Astrocyte (in vitro differentiated cells and primary cell): ENCODE data around the gene OR12D2. TPM values are rescaled to one million over a fixed set of nuclear protein-coding genes. Genes with fewer than 3 reads are reported as not detected.

Source experiments
- DNase-seq: peaks from one replicate; pipeline ENCODE4 v3.0.0-alpha.2; 2010; ENCODE audit warnings: low read depth
- FAIRE-seq: peaks from 2 replicates; lab custom pipeline; 2011; peaks lifted over from hg19 to GRCh38; lab: Jason Lieb, UNC
- H2AFZ ChIP-seq: 2 replicates; pipeline ENCODE4 v1.6.0; 2012; ENCODE audit warnings: low read depth, low read length, inconsistent platforms
- H3K27ac ChIP-seq: 2 replicates; pipeline ENCODE4 v1.5.1; 2011; ENCODE audit warnings: low read depth, low read length, inconsistent platforms
- H3K27me3 ChIP-seq: 2 replicates; pipeline ENCODE4 v1.6.0; 2011; ENCODE audit warnings: low read length, inconsistent platforms; ENCODE audit not compliant: insufficient read depth
- H3K36me3 ChIP-seq: 2 replicates; pipeline ENCODE4 v1.5.1; 2011; ENCODE audit warnings: low read length, inconsistent platforms; ENCODE audit not compliant: insufficient read depth
- H3K4me1 ChIP-seq: 2 replicates; pipeline ENCODE4 v1.5.1; 2011; ENCODE audit warnings: low read length, inconsistent platforms; ENCODE audit not compliant: insufficient read depth
- H3K4me2 ChIP-seq: 2 replicates; pipeline ENCODE4 v1.6.0; 2012; ENCODE audit warnings: low read length, inconsistent platforms
- H3K4me3 ChIP-seq: 2 replicates; pipeline ENCODE4 v1.5.1; 2011; ENCODE audit warnings: low read depth, mild to moderate bottlenecking, low read length, inconsistent platforms; ENCODE audit not compliant: insufficient read depth
- H3K79me2 ChIP-seq: 2 replicates; pipeline ENCODE4 v1.6.0; 2012; ENCODE audit warnings: mild to moderate bottlenecking, low read length, inconsistent platforms; ENCODE audit not compliant: insufficient read depth
- H3K9ac ChIP-seq: 2 replicates; pipeline ENCODE4 v1.6.0; 2012; ENCODE audit warnings: mild to moderate bottlenecking, low read length, inconsistent platforms
- H3K9me3 ChIP-seq: 2 replicates; pipeline ENCODE4 v1.5.1; 2012; ENCODE audit warnings: low read depth, mild to moderate bottlenecking, low read length, inconsistent platforms; ENCODE audit not compliant: insufficient read depth
- H4K20me1 ChIP-seq: 2 replicates; pipeline ENCODE4 v1.6.0; 2012; ENCODE audit warnings: low read length, inconsistent platforms; ENCODE audit not compliant: insufficient read depth
- H3K27ac Mint-ChIP-seq: one replicate; pipeline ENCODE4 v1.8.0; 2021; ENCODE audit warnings: mild to moderate bottlenecking, mixed read lengths; ENCODE audit not compliant: unreplicated experiment
- H3K27me3 Mint-ChIP-seq: one replicate; pipeline ENCODE4 v1.8.0; 2021; ENCODE audit warnings: low read depth, mixed read lengths; ENCODE audit not compliant: unreplicated experiment
- H3K36me3 Mint-ChIP-seq: one replicate; pipeline ENCODE4 v1.8.0; 2021; ENCODE audit warnings: low read depth, mixed read lengths; ENCODE audit not compliant: unreplicated experiment
- H3K4me1 Mint-ChIP-seq: one replicate; pipeline ENCODE4 v1.8.0; 2021; ENCODE audit warnings: low read depth, mixed read lengths; ENCODE audit not compliant: unreplicated experiment
- H3K4me3 Mint-ChIP-seq: one replicate; pipeline ENCODE4 v1.8.0; 2021; ENCODE audit warnings: mild to moderate bottlenecking, moderate library complexity, mixed read lengths; ENCODE audit not compliant: unreplicated experiment
- H3K9me3 Mint-ChIP-seq: one replicate; pipeline ENCODE4 v1.8.0; 2021; ENCODE audit warnings: mild to moderate bottlenecking, mixed read lengths; ENCODE audit not compliant: unreplicated experiment
- EZH2 ChIP-seq: IDR thresholded peaks from 2 replicates; pipeline ENCODE4 v1.6.1; 2012; ENCODE audit warnings: mild to moderate bottlenecking, low read length, inconsistent platforms; ENCODE audit not compliant: insufficient read depth
- total RNA-seq: library from RNA; stranded (reverse); gene quantifications from 2 replicates; pipeline ENCODE4 v1.2.1, GENCODE V29; 2021
- TF ChIP-seq, protein P1 (sequence below): IDR thresholded peaks from 2 replicates; pipeline ENCODE4 v1.5.1; 2011; ENCODE audit warnings: low read depth, mild to moderate bottlenecking, inconsistent platforms, low read length, moderate library complexity; ENCODE audit not compliant: insufficient read depth

Gene OR12D2
- total RNA-seq, 1 donor from 2014 or later = not detected

GRCh38 chr6:29376003-29376402, 19.4 kb upstream of the OR12D2 start:
- H3K79me2 ChIP-seq = no peaks in the 10 kb centered on the region
- no peaks in the 10 kb centered on the region for H3K4me1 ChIP-seq
- Mint-ChIP-seq H3K27me3 (no peaks in the 10 kb centered on the region), H3K27ac (peak overlapping the region; percentile 35), H3K9me3 (no peaks in the 10 kb centered on the region), H3K4me1 (peaks cover 2% of the 10 kb centered on the region), H3K4me3 (no peak overlapping the region), H3K36me3 (no peaks in the 10 kb centered on the region)
- no peak overlapping the region for H3K4me2 ChIP-seq
- H3K27me3 ChIP-seq = no peaks in the 10 kb centered on the region
- FAIRE-seq (no peak), DNase-seq (no peak)
- no peaks in the 10 kb centered on the region for H3K36me3 ChIP-seq
- H4K20me1 ChIP-seq = no peaks in the 10 kb centered on the region
- H3K9me3 ChIP-seq = peaks cover 3% of the 10 kb centered on the region
- H3K27ac ChIP-seq = no peak overlapping the region
- no peak overlapping the region for H3K9ac ChIP-seq
- no peak overlapping the region for H2AFZ ChIP-seq
- TF ChIP-seq, protein P1, sequence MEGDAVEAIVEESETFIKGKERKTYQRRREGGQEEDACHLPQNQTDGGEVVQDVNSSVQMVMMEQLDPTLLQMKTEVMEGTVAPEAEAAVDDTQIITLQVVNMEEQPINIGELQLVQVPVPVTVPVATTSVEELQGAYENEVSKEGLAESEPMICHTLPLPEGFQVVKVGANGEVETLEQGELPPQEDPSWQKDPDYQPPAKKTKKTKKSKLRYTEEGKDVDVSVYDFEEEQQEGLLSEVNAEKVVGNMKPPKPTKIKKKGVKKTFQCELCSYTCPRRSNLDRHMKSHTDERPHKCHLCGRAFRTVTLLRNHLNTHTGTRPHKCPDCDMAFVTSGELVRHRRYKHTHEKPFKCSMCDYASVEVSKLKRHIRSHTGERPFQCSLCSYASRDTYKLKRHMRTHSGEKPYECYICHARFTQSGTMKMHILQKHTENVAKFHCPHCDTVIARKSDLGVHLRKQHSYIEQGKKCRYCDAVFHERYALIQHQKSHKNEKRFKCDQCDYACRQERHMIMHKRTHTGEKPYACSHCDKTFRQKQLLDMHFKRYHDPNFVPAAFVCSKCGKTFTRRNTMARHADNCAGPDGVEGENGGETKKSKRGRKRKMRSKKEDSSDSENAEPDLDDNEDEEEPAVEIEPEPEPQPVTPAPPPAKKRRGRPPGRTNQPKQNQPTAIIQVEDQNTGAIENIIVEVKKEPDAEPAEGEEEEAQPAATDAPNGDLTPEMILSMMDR = no peak
- no peak for TF ChIP-seq EZH2
- no peak overlapping the region for H3K4me3 ChIP-seq

GRCh38 chr6:29388533-29388932, 6.9 kb upstream of the OR12D2 start:
- Histone ChIP-seq H3K4me2 (no peak overlapping the region), H3K27me3 (no peaks in the 10 kb centered on the region), H3K9ac (no peak overlapping the region), H3K36me3 (no peaks in the 10 kb centered on the region), H3K4me1 (no peaks in the 10 kb centered on the region), H4K20me1 (no peaks in the 10 kb centered on the region), H3K4me3 (no peak overlapping the region), H3K9me3 (peaks cover 8% of the 10 kb centered on the region), H2AFZ (no peak overlapping the region), H3K79me2 (no peaks in the 10 kb centered on the region), H3K27ac (no peak overlapping the region)
- no peaks in the 10 kb centered on the region for H3K9me3 Mint-ChIP-seq
- no peak for FAIRE-seq
- DNase-seq = no peak
- no peak overlapping the region for H3K4me3 Mint-ChIP-seq
- no peak overlapping the region for H3K27ac Mint-ChIP-seq
- H3K27me3 Mint-ChIP-seq = peaks cover 6% of the 10 kb centered on the region
- no peaks in the 10 kb centered on the region for H3K4me1 Mint-ChIP-seq
- no peaks in the 10 kb centered on the region for H3K36me3 Mint-ChIP-seq
- no peak for TF ChIP-seq EZH2
- TF ChIP-seq, protein P1 = no peak

GRCh38 chr6:29399525-29399924, 4.1 kb downstream of the OR12D2 start:
- H3K27ac ChIP-seq = no peak overlapping the region
- no peak overlapping the region for H2AFZ ChIP-seq
- Mint-ChIP-seq H3K27me3 (no peaks in the 10 kb centered on the region), H3K27ac (no peak overlapping the region), H3K36me3 (no peaks in the 10 kb centered on the region), H3K4me3 (no peak overlapping the region), H3K4me1 (no peaks in the 10 kb centered on the region), H3K9me3 (peaks cover 2% of the 10 kb centered on the region)
- TF ChIP-seq, protein P1 = no peak
- TF ChIP-seq EZH2 = no peak
- H3K4me1 ChIP-seq = no peaks in the 10 kb centered on the region
- no peaks in the 10 kb centered on the region for H3K79me2 ChIP-seq
- H3K9ac ChIP-seq = no peak overlapping the region
- no peak overlapping the region for H3K4me2 ChIP-seq
- no peak for DNase-seq
- H3K27me3 ChIP-seq = no peaks in the 10 kb centered on the region
- no peak overlapping the region for H3K4me3 ChIP-seq
- no peak for FAIRE-seq
- H3K36me3 ChIP-seq = no peaks in the 10 kb centered on the region
- H3K9me3 ChIP-seq = no peaks in the 10 kb centered on the region
- H4K20me1 ChIP-seq = no peaks in the 10 kb centered on the region
